HFFc6 (cell line): ENCODE measurements around the gene FBXO48. TPM values are rescaled to one million over a fixed set of nuclear protein-coding genes. Genes with fewer than 3 reads are reported as not detected.
A peak's percentile ranks its signal among the peaks of the same experiment; 100 is the strongest.

Source experiments
- DNase-seq: peaks from one replicate; pipeline ENCODE4 v3.0.0-alpha.2; 2018
- H3K27ac Mint-ChIP-seq: 2 replicates; pipeline ENCODE4 v1.8.0; 2020; ENCODE audit warnings: mild to moderate bottlenecking, mixed read lengths
- H3K27me3 Mint-ChIP-seq: 2 replicates; pipeline ENCODE4 v1.8.0; 2021; ENCODE audit warnings: mild to moderate bottlenecking, moderate library complexity, mixed read lengths; ENCODE audit not compliant: insufficient read depth
- H3K36me3 Mint-ChIP-seq: 2 replicates; pipeline ENCODE4 v1.8.0; 2021; ENCODE audit warnings: low read depth, mixed read lengths
- H3K4me1 Mint-ChIP-seq: 2 replicates; pipeline ENCODE4 v1.8.0; 2020; ENCODE audit warnings: low read depth, mixed read lengths
- H3K4me3 Mint-ChIP-seq: 2 replicates; pipeline ENCODE4 v1.8.0; 2020; ENCODE audit warnings: mild to moderate bottlenecking, moderate library complexity, mixed read lengths
- H3K9me3 Mint-ChIP-seq: 2 replicates; pipeline ENCODE4 v1.8.0; 2020; ENCODE audit warnings: mild to moderate bottlenecking, mixed read lengths
- CTCF ChIP-seq: fragments of 200-600 bp; sonication (generic); IDR thresholded peaks from 2 replicates; pipeline ENCODE4 v1.5.0; 2021; ENCODE audit warnings: antibody characterized with exemption, mild to moderate bottlenecking
- total RNA-seq, 6 experiments: library from RNA; stranded (reverse); fragmentation: NEBNext Ultra II Directional; extraction: Animal tissue kit (Norgen Biotek cat#: 25700); gene quantifications; 2 replicates in 1 of 6; 3 replicates in 5 of 6; pipeline ENCODE4 v1.2.3, GENCODE V29; 2021

FBXO48 gene
- total RNA-seq, 6 experiments from 2014 or later: 0.40 to 0.85 (median 0.72) TPM

- no peaks in the 10 kb centered on the region for H3K9me3 Mint-ChIP-seq
- no peaks in the 10 kb centered on the region; the same call in 1 of the 2 replicates for H3K27me3 Mint-ChIP-seq
- H3K36me3 Mint-ChIP-seq: no peaks in the 10 kb centered on the region
- no peak for TF ChIP-seq CTCF
- peak overlapping the region; percentile 91 for H3K27ac Mint-ChIP-seq
- H3K4me1 Mint-ChIP-seq: peaks cover 42% of the 10 kb centered on the region
- peak; percentile 36 for DNase-seq
- H3K4me3 Mint-ChIP-seq: peak overlapping the region; percentile 99
These were observed 1.8 kb downstream of the FBXO48 start for GRCh38 chr2:68465081-68465916.

- no peaks in the 10 kb centered on the region for H3K36me3 Mint-ChIP-seq
These were observed 2.4 kb downstream of the FBXO48 start for GRCh38 chr2:68464651-68465050.

GRCh38 chr2:68463287-68463877, 3.7 kb downstream of the FBXO48 start:
- DNase-seq: peak; percentile 63
- no peak overlapping the region for H3K4me3 Mint-ChIP-seq
- peak; percentile 83 for TF ChIP-seq CTCF
- H3K9me3 Mint-ChIP-seq: no peaks in the 10 kb centered on the region
- no peaks in the 10 kb centered on the region; the same call in 1 of the 2 replicates for H3K27me3 Mint-ChIP-seq
- H3K36me3 Mint-ChIP-seq: no peaks in the 10 kb centered on the region
- peaks cover 34% of the 10 kb centered on the region for H3K4me1 Mint-ChIP-seq
- no peak overlapping the region for H3K27ac Mint-ChIP-seq

More at GRCh38 chr2:68464651-68465050, 2.4 kb downstream of the FBXO48 start:
- no peak for TF ChIP-seq CTCF
- no peaks in the 10 kb centered on the region for H3K9me3 Mint-ChIP-seq
- peaks cover 36% of the 10 kb centered on the region for H3K4me1 Mint-ChIP-seq
- H3K27ac Mint-ChIP-seq: no peak overlapping the region
- no peak overlapping the region for H3K4me3 Mint-ChIP-seq
- no peaks in the 10 kb centered on the region; the same call in 1 of the 2 replicates for H3K27me3 Mint-ChIP-seq
- DNase-seq: no peak

- Mint-ChIP-seq H3K9me3 (no peaks in the 10 kb centered on the region), H3K27ac (no peak overlapping the region), H3K4me1 (peaks cover 18% of the 10 kb centered on the region), H3K4me3 (no peak overlapping the region), H3K27me3 (0 out of 2 replicates have a peak, but pooled peaks cover 2% of the 10 kb centered on the region), H3K36me3 (no peaks in the 10 kb centered on the region)
- no peak for TF ChIP-seq CTCF
- peak; percentile 31 for DNase-seq
These were observed 8.1 kb downstream of the FBXO48 start for GRCh38 chr2:68458981-68459380.

GRCh38 chr2:68456198-68456597, 10.9 kb downstream of the FBXO48 start:
- Mint-ChIP-seq H3K36me3 (no peaks in the 10 kb centered on the region), H3K27ac (no peak overlapping the region), H3K27me3 (0 out of 2 replicates have a peak, but pooled peaks cover 2% of the 10 kb centered on the region)

More at GRCh38 chr2:68456198-68456597, 10.9 kb downstream of the FBXO48 start:
- H3K4me3 Mint-ChIP-seq: no peak overlapping the region
- no peaks in the 10 kb centered on the region for H3K9me3 Mint-ChIP-seq
- TF ChIP-seq CTCF: no peak
- peaks cover 18% of the 10 kb centered on the region for H3K4me1 Mint-ChIP-seq
- no peak for DNase-seq
